Femur (tissue), 1 donor: ENCODE measurements around the gene PCDHB14.
"Not testable (repeated sequence)": the region's sequence is repeated elsewhere in the genome, so short reads cannot be mapped to it uniquely, and the experiment has no call there.

Source experiments
- DNase-seq: peaks from one replicate; pipeline ENCODE4 v3.0.0-alpha.2; 2017

The PCDHB14 gene

GRCh38 chr5:141223112-141223783 lies at the start of gene PCDHB14:
TSS of gene PCDHB14 (plus strand) at chr5:141223343. CDS start at chr5:141223506, 163 bp downstream.
- no peak for DNase-seq

GRCh38 chr5:141174291-141175104 lies 48.6 kb upstream of the PCDHB14 start:
- not testable (repeated sequence) for DNase-seq

GRCh38 chr5:141175933-141176332 lies 47.2 kb upstream of the PCDHB14 start:
- DNase-seq: no peak

- not testable (repeated sequence) for DNase-seq
Measured at GRCh38 chr5:141177577-141178191, 45.5 kb upstream of the PCDHB14 start, which contains the start of gene PCDHB8. TSS of gene PCDHB8 (plus strand) at chr5:141177790. CDS start at chr5:141178035, 245 bp downstream.

- DNase-seq: not testable (repeated sequence)
Measured at GRCh38 chr5:141179371-141179770, 43.8 kb upstream of the PCDHB14 start.

- not testable (repeated sequence) for DNase-seq
Measured at GRCh38 chr5:141179876-141180275, 43.3 kb upstream of the PCDHB14 start.

GRCh38 chr5:141180313-141180712 lies 42.8 kb upstream of the PCDHB14 start:
- no peak for DNase-seq

- peak; percentile 41 for DNase-seq
Measured at GRCh38 chr5:141182248-141182647, 40.9 kb upstream of the PCDHB14 start, which contains the start of gene PCDHB16. TSS of gene PCDHB16 (plus strand) at chr5:141182387. CDS start at chr5:141182560, 173 bp downstream.

GRCh38 chr5:141184117-141184855 lies 38.9 kb upstream of the PCDHB14 start:
- not testable (repeated sequence) for DNase-seq

- no peak for DNase-seq
Measured at GRCh38 chr5:141186897-141187512, 36.1 kb upstream of the PCDHB14 start, which contains the start of gene PCDHB9. TSS of gene PCDHB9 (plus strand) at chr5:141187161. CDS start at chr5:141187319, 158 bp downstream.

GRCh38 chr5:141188682-141189081 lies 34.5 kb upstream of the PCDHB14 start:
- DNase-seq: not testable (repeated sequence)

GRCh38 chr5:141189131-141189530 lies 34.0 kb upstream of the PCDHB14 start:
- not testable (repeated sequence) for DNase-seq

- no peak for DNase-seq
Measured at GRCh38 chr5:141192110-141192725, 30.9 kb upstream of the PCDHB14 start, which contains the start of gene PCDHB10. TSS of gene PCDHB10 (plus strand) at chr5:141192353. CDS start at chr5:141192553, 200 bp downstream.

GRCh38 chr5:141194332-141194731 lies 28.8 kb upstream of the PCDHB14 start:
- not testable (repeated sequence) for DNase-seq

GRCh38 chr5:141196363-141196762 lies 26.8 kb upstream of the PCDHB14 start:
- no peak for DNase-seq

- DNase-seq: no peak
Measured at GRCh38 chr5:141199359-141200235, 23.5 kb upstream of the PCDHB14 start, which contains the start of gene PCDHB11. TSS of gene PCDHB11 (plus strand) at chr5:141199627. CDS start at chr5:141199775, 148 bp downstream.

- DNase-seq: not testable (repeated sequence)
Measured at GRCh38 chr5:141201126-141201525, 22.0 kb upstream of the PCDHB14 start.

- not testable (repeated sequence) for DNase-seq
Measured at GRCh38 chr5:141201646-141202045, 21.5 kb upstream of the PCDHB14 start.

- DNase-seq: no peak
Measured at GRCh38 chr5:141208478-141208877, 14.7 kb upstream of the PCDHB14 start, which contains the start of gene PCDHB12. TSS of gene PCDHB12 (plus strand) at chr5:141208719. CDS start at chr5:141208908, 189 bp downstream.

- not testable (repeated sequence) for DNase-seq
Measured at GRCh38 chr5:141210281-141210680, 12.9 kb upstream of the PCDHB14 start.
